ENCODE data around the gene SLC45A1. TPM values are rescaled to one million over a fixed set of nuclear protein-coding genes. Genes with fewer than 3 reads are reported as not detected.

The SLC45A1 gene
- total and polyA plus RNA-seq, 9 of the 15 experiments (the other 6 are each of a cell fraction or from before 2014, with no cell fraction given): not detected

- intact Hi-C loops (cut with micrococcal nuclease) (no loop called here), in situ Hi-C loops (cut with MboI) (no loop called here)
- WGBS (ENCODE audit: insufficient coverage, low coverage, missing lambda C conversion rate): 4% methylated on average over 13 of the region's 13 CpGs
- no peak overlapping the region for H3K4me3 ChIP-seq
- H3K9me1 ChIP-seq (ENCODE audit: control insufficient read depth, insufficient read depth, low read length): no peaks in the 10 kb centered on the region
- H3K36me3 ChIP-seq (ENCODE audit: control insufficient read depth, insufficient read depth, low read length): no peaks in the 10 kb centered on the region
- no peak overlapping the region for H2AFZ ChIP-seq (ENCODE audit: low read depth, low read length)
- ATAC-seq (no peak; the same call in 2 of the 3 replicates), FAIRE-seq (no peak), DNase-seq (ENCODE audit: extremely low read depth in 1 of 4, low spot score in 3 of 4) (no peak)
- H3K4me1 ChIP-seq (replicated peaks in 1 of 2; ENCODE audit: control insufficient read depth in 2 of 2, insufficient read depth in 2 of 2, low read length in 2 of 2): peaks cover 0 to 15% of the 10 kb centered on the region in 2 experiments; a peak in 3 of 5 replicates
- CTCF ChIA-PET (ENCODE audit: low intra/inter-chr PET ratio): no interaction called here
- H3K79me2 ChIP-seq (ENCODE audit: control insufficient read depth, insufficient read depth, low read length): no peaks in the 10 kb centered on the region
- BruUV-seq (replicated peaks): no TSS peak
- H3K27me3 ChIP-seq (ENCODE audit: control insufficient read depth in 2 of 2, insufficient read depth in 2 of 2, low read length in 2 of 2): peaks cover 62 to 82% of the 10 kb centered on the region in 2 experiments
- H3K9ac ChIP-seq (ENCODE audit: insufficient read depth in 1 of 2, low read depth in 2 of 2, low read length in 2 of 2): no peak overlapping the region
- H3K27ac ChIP-seq (ENCODE audit: extremely low read depth, low read depth, low read length): no peak overlapping the region
- no peaks in the 10 kb centered on the region for H3K9me3 ChIP-seq (replicated peaks; ENCODE audit: control insufficient read depth, insufficient read depth, low read depth, low read length)
- POLR2A ChIA-PET: no interaction called here
- H4K20me1 ChIP-seq (replicated peaks; ENCODE audit: control insufficient read depth, insufficient read depth, low read length): no peaks in the 10 kb centered on the region; the same call in 1 of the 2 replicates
- H3K4me2 ChIP-seq (ENCODE audit: insufficient read depth, low read length): no peak overlapping the region
- TF ChIP-seq ZNF347 (CRISPR knock-in tag; IDR thresholded peaks at IDR 0.05; ENCODE audit: low read depth) (no peak), ZNF318 (IDR thresholded peaks at IDR 0.05; ENCODE audit: borderline replicate concordance in 1 of 2, low read depth in 1 of 2) (no peak), CCNT2 (IDR thresholded peaks at IDR 0.05; ENCODE audit: borderline replicate concordance, extremely low read depth, insufficient read length, low read depth, low read length) (no peak), HBP1 (CRISPR knock-in tag; IDR thresholded peaks at IDR 0.05) (no peak), RBM17 (IDR thresholded peaks at IDR 0.05; ENCODE audit: borderline replicate concordance, low read depth, low read length) (no peak), U2AF1 (optimal IDR thresholded peaks at IDR 0.05; ENCODE audit: low read depth, low read length) (no peak), HMBOX1 (IDR thresholded peaks at IDR 0.05) (no peak), GMEB1 (CRISPR knock-in tag; IDR thresholded peaks at IDR 0.05) (no peak)
Observed at GRCh38 chr1:8339203-8339600, 21.3 kb downstream of the SLC45A1 start.

Measured in K562 (cell line).